H9 (cell line): ENCODE data around the gene MYL11. TPM values are rescaled to one million over a fixed set of nuclear protein-coding genes. Genes with fewer than 3 reads are reported as not detected.

Source experiments
- DNase-seq: peaks from one replicate; pipeline ENCODE4 v3.0.0-alpha.2; 2017
- H2AFZ ChIP-seq: one replicate; pipeline ENCODE4 v1.6.1; 2013; ENCODE audit warnings: mild to moderate bottlenecking, low read length, control low read depth, moderate library complexity
- H2AK5ac ChIP-seq: 2 replicates; pipeline ENCODE4 v1.6.1; 2013; ENCODE audit warnings: low read length, control low read depth, mixed read lengths; ENCODE audit not compliant: insufficient read length
- H2BK120ac ChIP-seq: one replicate; pipeline ENCODE4 v1.6.1; 2013; ENCODE audit warnings: low read depth, mild to moderate bottlenecking, low read length, control low read depth, inconsistent platforms; ENCODE audit not compliant: poor library complexity, severe bottlenecking
- H2BK12ac ChIP-seq: 2 replicates; pipeline ENCODE4 v1.6.1; 2013; ENCODE audit warnings: low read length, control low read depth, mixed read lengths, low read depth; ENCODE audit not compliant: insufficient read length
- H2BK15ac ChIP-seq: 2 replicates; pipeline ENCODE4 v1.6.1; 2013; ENCODE audit warnings: low read depth, low read length, control low read depth
- H2BK20ac ChIP-seq: one replicate; pipeline ENCODE4 v1.6.1; 2013; ENCODE audit warnings: low read depth, mild to moderate bottlenecking, low read length, control low read depth, inconsistent platforms; ENCODE audit not compliant: poor library complexity, severe bottlenecking
- H2BK5ac ChIP-seq: 2 replicates; pipeline ENCODE4 v1.6.1; 2013; ENCODE audit warnings: low read length, control low read depth, mixed read lengths; ENCODE audit not compliant: insufficient read length
- H3K14ac ChIP-seq: 2 replicates; pipeline ENCODE4 v1.6.1; 2013; ENCODE audit warnings: low read length, control low read depth; ENCODE audit not compliant: insufficient read depth
- H3K18ac ChIP-seq: 2 replicates; pipeline ENCODE4 v1.6.1; 2013; ENCODE audit warnings: low read depth, mild to moderate bottlenecking, mixed read lengths, low read length, control low read depth; ENCODE audit not compliant: insufficient read length
- H3K23ac ChIP-seq: 2 replicates; pipeline ENCODE4 v1.6.1; 2013; ENCODE audit warnings: low read length, control low read depth, mixed read lengths, low read depth; ENCODE audit not compliant: insufficient read length
- H3K23me2 ChIP-seq: 2 replicates; pipeline ENCODE4 v1.6.1; 2013; ENCODE audit warnings: low read depth, mild to moderate bottlenecking, mixed read lengths, low read length, control low read depth; ENCODE audit not compliant: insufficient read length, poor library complexity, severe bottlenecking
- H3K27ac ChIP-seq: 2 replicates; pipeline ENCODE4 v1.5.1; 2013; ENCODE audit warnings: low read length, control low read depth, mixed read lengths, low read depth; ENCODE audit not compliant: insufficient read length
- H3K27me3 ChIP-seq: 2 replicates; pipeline ENCODE4 v1.6.1; 2013; ENCODE audit warnings: low read length, control low read depth, inconsistent platforms; ENCODE audit not compliant: insufficient read depth
- H3K4ac ChIP-seq: 2 replicates; pipeline ENCODE4 v1.6.1; 2013; ENCODE audit warnings: low read depth, mild to moderate bottlenecking, control low read depth, inconsistent platforms, low read length, moderate library complexity
- H3K4me1 ChIP-seq: 2 replicates; pipeline ENCODE4 v1.6.1; 2013; ENCODE audit warnings: low read length, control low read depth, inconsistent platforms; ENCODE audit not compliant: insufficient read depth
- H3K4me2 ChIP-seq: 2 replicates; pipeline ENCODE4 v1.6.1; 2013; ENCODE audit warnings: low read length, control low read depth, mixed read lengths; ENCODE audit not compliant: insufficient read length, insufficient read depth
- H3K56ac ChIP-seq: 2 replicates; pipeline ENCODE4 v1.6.1; 2013; ENCODE audit warnings: low read depth, mild to moderate bottlenecking, mixed read lengths, low read length, control low read depth; ENCODE audit not compliant: insufficient read length
- H3K79me1 ChIP-seq: 2 replicates; pipeline ENCODE4 v1.6.1; 2013; ENCODE audit warnings: low read depth, mild to moderate bottlenecking, moderate library complexity, low read length, control low read depth, inconsistent platforms; ENCODE audit not compliant: insufficient read depth, poor library complexity, severe bottlenecking
- H3K79me2 ChIP-seq: 2 replicates; pipeline ENCODE4 v1.6.1; 2013; ENCODE audit warnings: low read length, control low read depth, inconsistent platforms; ENCODE audit not compliant: insufficient read depth
- H3K9ac ChIP-seq: 2 replicates; pipeline ENCODE4 v1.6.1; 2013; ENCODE audit warnings: low read length, control low read depth, mixed read lengths; ENCODE audit not compliant: insufficient read length; ENCODE audit errors: extremely low read depth
- H3K9me3 ChIP-seq: one replicate; pipeline ENCODE4 v1.6.1; 2013; ENCODE audit warnings: low read depth, low read length, inconsistent platforms; ENCODE audit not compliant: control insufficient read depth
- H3T11ph ChIP-seq: one replicate; pipeline ENCODE4 v1.6.1; 2013; ENCODE audit warnings: mild to moderate bottlenecking, low read length, control low read depth, inconsistent platforms
- H4K20me1 ChIP-seq: one replicate; pipeline ENCODE4 v1.6.1; 2013; ENCODE audit not compliant: control insufficient read depth, insufficient read length, insufficient read depth
- H4K5ac ChIP-seq: 2 replicates; pipeline ENCODE4 v1.6.1; 2013; ENCODE audit warnings: low read depth, mild to moderate bottlenecking, mixed read lengths, low read length, control low read depth; ENCODE audit not compliant: insufficient read length
- H4K8ac ChIP-seq: replicated peaks from 2 replicates; pipeline ENCODE4 v1.6.1; 2013; ENCODE audit warnings: low read length, control low read depth, mixed read lengths, low read depth; ENCODE audit not compliant: insufficient read length
- H4K91ac ChIP-seq: 2 replicates; pipeline ENCODE4 v1.6.1; 2013; ENCODE audit warnings: low read depth, mild to moderate bottlenecking, moderate library complexity, mixed read lengths, low read length, control low read depth; ENCODE audit not compliant: insufficient read length
- H3K27ac Mint-ChIP-seq, 3 experiments: 2 replicates in 2 of 3; 3 replicates in 1 of 3; pipeline ENCODE4 v1.8.0; 2020 to 2021; ENCODE audit warnings: mixed read lengths in 3 of 3, mild to moderate bottlenecking in 1 of 3, moderate library complexity in 1 of 3
- H3K27me3 Mint-ChIP-seq: 2 replicates; pipeline ENCODE4 v1.8.0; 2021; ENCODE audit warnings: low read depth, mild to moderate bottlenecking, moderate library complexity, mixed read lengths
- H3K36me3 Mint-ChIP-seq, 3 experiments: 2 replicates in 2 of 3; 3 replicates in 1 of 3; pipeline ENCODE4 v1.8.0; 2020 to 2021; ENCODE audit warnings: low read depth in 3 of 3, mixed read lengths in 3 of 3; ENCODE audit not compliant: insufficient read depth in 1 of 3
- H3K4me1 Mint-ChIP-seq, 2 experiments: 2 replicates each; pipeline ENCODE4 v1.8.0; 2020; ENCODE audit warnings: mixed read lengths in 2 of 2
- H3K4me3 Mint-ChIP-seq, 2 experiments: 2 replicates in 1 of 2; 3 replicates in 1 of 2; pipeline ENCODE4 v1.8.0; 2020 to 2021; ENCODE audit warnings: mild to moderate bottlenecking in 2 of 2, mixed read lengths in 2 of 2, moderate library complexity in 1 of 2
- H3K9me3 Mint-ChIP-seq, 2 experiments: 2 replicates in 1 of 2; 3 replicates in 1 of 2; pipeline ENCODE4 v1.8.0; 2020; ENCODE audit warnings: mild to moderate bottlenecking in 2 of 2, mixed read lengths in 2 of 2, moderate library complexity in 1 of 2
- CTCF ChIP-seq: fragments of 200-600 bp; sonication (generic); conservative IDR thresholded peaks from 3 replicates; pipeline ENCODE4 v1.8.0; 2021; ENCODE audit warnings: antibody characterized with exemption, mild to moderate bottlenecking
- WGBS: extraction: QIAGEN DNeasy Blood & Tissue Kit; methylation state at CpG from one replicate; pipeline ENCODE4 v1.1.7; 2013; ENCODE audit warnings: missing lambda C conversion rate, low lambda C conversion rate, mixed read lengths; ENCODE audit not compliant: insufficient read length; ENCODE audit errors: extremely low coverage; 5-methylcytosine and 5-hydroxymethylcytosine counted together
- total RNA-seq: library from RNA; stranded (reverse); gene quantifications from 2 replicates; pipeline ENCODE4 v1.2.1, GENCODE V29; 2021

MYL11 gene
- total RNA-seq, 1 experiment from 2014 or later = 0.70 TPM

GRCh38 chr16:30378236-30379157 lies 3.9 kb downstream of the MYL11 start:
- Histone ChIP-seq H3K27me3 (no peaks in the 10 kb centered on the region), H2BK5ac (no peak overlapping the region), H2BK20ac (no peak overlapping the region), H4K5ac (no peak overlapping the region), H2BK12ac (no peak overlapping the region), H3K4me1 (no peaks in the 10 kb centered on the region; the same call in 1 of the 2 replicates), H3K23me2 (peaks cover 13% of the 10 kb centered on the region), H4K91ac (no peak overlapping the region), H2AK5ac (no peak overlapping the region), H3K79me2 (no peaks in the 10 kb centered on the region), H2AFZ (no peak overlapping the region), H3K9me3 (no peaks in the 10 kb centered on the region), H4K8ac (no peak overlapping the region), H3K56ac (no peak overlapping the region), H3K27ac (peak overlapping the region; percentile 50), H2BK15ac (no peak overlapping the region), H3K79me1 (no peaks in the 10 kb centered on the region), H3T11ph (no peak overlapping the region), H3K4ac (no peak overlapping the region), H3K9ac (peak overlapping the region; percentile 76), H3K4me2 (peak overlapping the region; percentile 55), H3K18ac (peak overlapping the region; percentile 73), H2BK120ac (no peak overlapping the region), H3K14ac (peak overlapping the region; percentile 88), H4K20me1 (no peaks in the 10 kb centered on the region), H3K23ac (no peak overlapping the region)
- Mint-ChIP-seq H3K9me3 (peaks cover 0 to 2% of the 10 kb centered on the region in 2 experiments; a peak in 2 of 5 replicates), H3K27me3 (no peaks in the 10 kb centered on the region; the same call in 1 of the 2 replicates), H3K27ac (peak overlapping the region; percentile 99 to 100 (median 99)), H3K4me3 (peak overlapping the region; percentile 87 to 95), H3K36me3 (peaks cover 2 to 4% (median 2%) of the 10 kb centered on the region in 3 experiments; a peak in 4 of 7 replicates), H3K4me1 (peaks cover 20 to 40% of the 10 kb centered on the region in 2 experiments)
- TF ChIP-seq CTCF = 0 out of 3 replicates have a peak, but pooled peaks have one; percentile 8
- DNase-seq = peak; percentile 98
- WGBS = no CpG with 5 or more reads among the region's 67 CpGs
